Mesendoderm (in vitro differentiated cells): ENCODE measurements around the gene MRAP.
A peak's percentile ranks its signal among the peaks of the same experiment; 100 is the strongest.

ENCODE experiments used
- DNase-seq: peaks from one replicate; pipeline ENCODE4 v3.0.0; 2013
- H2AK5ac ChIP-seq: 2 replicates; pipeline ENCODE4 v1.6.1; 2013; ENCODE audit warnings: low read length, inconsistent platforms
- H2BK120ac ChIP-seq: 2 replicates; pipeline ENCODE4 v1.6.1; 2013; ENCODE audit warnings: low read depth, mild to moderate bottlenecking, low read length, moderate library complexity, mixed read lengths
- H2BK15ac ChIP-seq: replicated peaks from 2 replicates; pipeline ENCODE4 v1.6.1; 2013; ENCODE audit warnings: low read depth, mild to moderate bottlenecking, moderate library complexity
- H2BK5ac ChIP-seq: 2 replicates; pipeline ENCODE4 v1.6.1; 2013; ENCODE audit warnings: low read length, inconsistent platforms
- H3K18ac ChIP-seq: 2 replicates; pipeline ENCODE4 v1.6.1; 2013; ENCODE audit warnings: mild to moderate bottlenecking, low read length, mixed read lengths
- H3K23ac ChIP-seq: one replicate; pipeline ENCODE4 v1.6.1; 2013; ENCODE audit warnings: low read length
- H3K27ac ChIP-seq: 2 replicates; pipeline ENCODE4 v1.5.1; 2013; ENCODE audit warnings: low read depth, mild to moderate bottlenecking, inconsistent platforms, low read length, moderate library complexity
- H3K27me3 ChIP-seq: 2 replicates; pipeline ENCODE4 v1.6.1; 2013; ENCODE audit warnings: low read length, control low read depth, mild to moderate bottlenecking, inconsistent platforms; ENCODE audit not compliant: insufficient read depth, poor library complexity
- H3K36me3 ChIP-seq: 2 replicates; pipeline ENCODE4 v1.6.1; 2013; ENCODE audit warnings: low read length, inconsistent platforms; ENCODE audit not compliant: control insufficient read depth, insufficient read depth
- H3K4ac ChIP-seq: one replicate; pipeline ENCODE4 v1.6.1; 2013; ENCODE audit warnings: low read depth, mild to moderate bottlenecking, low read length, moderate library complexity
- H3K4me1 ChIP-seq: 2 replicates; pipeline ENCODE4 v1.6.1; 2013; ENCODE audit warnings: low read depth, low read length, inconsistent platforms; ENCODE audit not compliant: control insufficient read depth
- H3K4me2 ChIP-seq: 2 replicates; pipeline ENCODE4 v1.6.1; 2013; ENCODE audit warnings: low read length
- H3K4me3 ChIP-seq: 2 replicates; pipeline ENCODE4 v1.5.1; 2013; ENCODE audit warnings: mild to moderate bottlenecking, low read length
- H3K56ac ChIP-seq: one replicate; pipeline ENCODE4 v1.6.1; 2013; ENCODE audit warnings: low read length
- H3K79me1 ChIP-seq: 2 replicates; pipeline ENCODE4 v1.6.1; 2013; ENCODE audit warnings: low read length, inconsistent platforms
- H3K79me2 ChIP-seq: 2 replicates; pipeline ENCODE4 v1.6.1; 2013; ENCODE audit warnings: mild to moderate bottlenecking, low read length; ENCODE audit not compliant: control insufficient read depth, insufficient read depth
- H3K9ac ChIP-seq: 2 replicates; pipeline ENCODE4 v1.6.1; 2013; ENCODE audit warnings: low read length, inconsistent platforms
- H4K5ac ChIP-seq: one replicate; pipeline ENCODE4 v1.6.1; 2013; ENCODE audit warnings: low read length
- H4K8ac ChIP-seq: one replicate; pipeline ENCODE4 v1.6.1; 2013; ENCODE audit warnings: low read depth, mild to moderate bottlenecking, control low read depth, low read length, moderate library complexity
- WGBS: extraction: QIAGEN DNeasy Blood & Tissue Kit; methylation state at CpG from one replicate; pipeline ENCODE4 v1.1.7; 2013; ENCODE audit warnings: low lambda C conversion rate, missing lambda C conversion rate; ENCODE audit not compliant: insufficient coverage; ENCODE audit errors: extremely low coverage; 5-methylcytosine and 5-hydroxymethylcytosine counted together

The MRAP gene

GRCh38 chr21:32335601-32336575, 37.2 kb downstream of the MRAP start:
- Histone ChIP-seq H2BK120ac (no peak overlapping the region), H3K18ac (no peak overlapping the region), H3K56ac (peak overlapping the region; percentile 10), H3K4me3 (no peak overlapping the region), H3K9ac (no peak overlapping the region), H3K4me1 (peaks cover 8% of the 10 kb centered on the region), H4K5ac (no peak overlapping the region), H3K4me2 (no peak overlapping the region), H3K79me2 (no peaks in the 10 kb centered on the region), H3K36me3 (peaks cover 7% of the 10 kb centered on the region), H3K79me1 (no peaks in the 10 kb centered on the region), H4K8ac (no peak overlapping the region), H3K27me3 (no peaks in the 10 kb centered on the region), H2AK5ac (no peak overlapping the region), H2BK5ac (no peak overlapping the region), H3K23ac (no peak overlapping the region), H2BK15ac (no peak overlapping the region), H3K27ac (no peak overlapping the region), H3K4ac (no peak overlapping the region)
- no peak for DNase-seq
- WGBS: no CpG with 5 or more reads among the region's 27 CpGs

GRCh38 chr21:32336711-32337110, 38.1 kb downstream of the MRAP start:
- Histone ChIP-seq H4K8ac (no peak overlapping the region), H2AK5ac (no peak overlapping the region), H3K4me3 (no peak overlapping the region), H2BK5ac (no peak overlapping the region), H3K4ac (no peak overlapping the region), H4K5ac (no peak overlapping the region), H3K27me3 (no peaks in the 10 kb centered on the region), H3K4me2 (no peak overlapping the region), H3K9ac (no peak overlapping the region), H3K27ac (no peak overlapping the region), H3K36me3 (peaks cover 7% of the 10 kb centered on the region), H3K56ac (peak overlapping the region; percentile 26), H3K79me1 (no peaks in the 10 kb centered on the region), H3K23ac (no peak overlapping the region), H2BK15ac (no peak overlapping the region), H2BK120ac (no peak overlapping the region), H3K4me1 (peaks cover 2% of the 10 kb centered on the region), H3K79me2 (no peaks in the 10 kb centered on the region), H3K18ac (no peak overlapping the region)
- DNase-seq: no peak
- WGBS: no CpG with 5 or more reads among the region's 1 CpG

GRCh38 chr21:32337206-32337605, 38.6 kb downstream of the MRAP start:
- Histone ChIP-seq H3K4me3 (no peak overlapping the region), H2BK15ac (no peak overlapping the region), H3K27me3 (no peaks in the 10 kb centered on the region), H2BK5ac (no peak overlapping the region), H3K4me1 (no peaks in the 10 kb centered on the region), H3K4ac (no peak overlapping the region), H3K27ac (no peak overlapping the region), H2AK5ac (no peak overlapping the region), H3K79me1 (no peaks in the 10 kb centered on the region), H3K56ac (peak overlapping the region; percentile 26), H3K79me2 (no peaks in the 10 kb centered on the region), H3K36me3 (peaks cover 7% of the 10 kb centered on the region), H2BK120ac (no peak overlapping the region), H4K5ac (no peak overlapping the region), H3K18ac (no peak overlapping the region), H3K4me2 (no peak overlapping the region), H3K9ac (no peak overlapping the region), H4K8ac (no peak overlapping the region), H3K23ac (peak overlapping the region; percentile 12)
- DNase-seq: no peak
- WGBS: no CpG with 5 or more reads among the region's 8 CpGs

- no peak overlapping the region for H2AK5ac ChIP-seq
- H3K4me1 ChIP-seq: no peaks in the 10 kb centered on the region
- H3K36me3 ChIP-seq: peaks cover 6% of the 10 kb centered on the region
- no peak overlapping the region for H2BK15ac ChIP-seq
- no peak overlapping the region for H2BK120ac ChIP-seq
- WGBS: no CpG with 5 or more reads among the region's 23 CpGs
- DNase-seq: no peak
- no peak overlapping the region for H3K9ac ChIP-seq
- no peak overlapping the region for H4K8ac ChIP-seq
- no peak overlapping the region for H3K4ac ChIP-seq
- H3K27me3 ChIP-seq: no peaks in the 10 kb centered on the region
- H3K23ac ChIP-seq: no peak overlapping the region
- H3K4me2 ChIP-seq: no peak overlapping the region
- no peak overlapping the region for H3K18ac ChIP-seq
- no peak overlapping the region for H4K5ac ChIP-seq
- H3K56ac ChIP-seq: no peak overlapping the region
- H2BK5ac ChIP-seq: no peak overlapping the region
- H3K4me3 ChIP-seq: no peak overlapping the region
- no peaks in the 10 kb centered on the region for H3K79me2 ChIP-seq
- H3K27ac ChIP-seq: no peak overlapping the region
- no peaks in the 10 kb centered on the region for H3K79me1 ChIP-seq
Measured at GRCh38 chr21:32338209-32338921, 39.7 kb downstream of the MRAP start.

GRCh38 chr21:32340863-32341848, 42.5 kb downstream of the MRAP start:
- no peak for DNase-seq
- no CpG with 5 or more reads among the region's 12 CpGs for WGBS

More at GRCh38 chr21:32340863-32341848, 42.5 kb downstream of the MRAP start:
- H2BK5ac ChIP-seq: no peak overlapping the region
- no peaks in the 10 kb centered on the region for H3K27me3 ChIP-seq
- no peak overlapping the region for H4K8ac ChIP-seq
- H3K4me2 ChIP-seq: no peak overlapping the region
- no peaks in the 10 kb centered on the region for H3K79me2 ChIP-seq
- H3K23ac ChIP-seq: no peak overlapping the region
- H3K79me1 ChIP-seq: no peaks in the 10 kb centered on the region
- H2AK5ac ChIP-seq: no peak overlapping the region
- H3K56ac ChIP-seq: no peak overlapping the region
- H3K4me3 ChIP-seq: no peak overlapping the region
- no peak overlapping the region for H3K9ac ChIP-seq
- no peak overlapping the region for H3K4ac ChIP-seq
- no peaks in the 10 kb centered on the region for H3K4me1 ChIP-seq
- H3K18ac ChIP-seq: no peak overlapping the region
- H2BK120ac ChIP-seq: no peak overlapping the region
- H2BK15ac ChIP-seq: no peak overlapping the region
- H3K36me3 ChIP-seq: peaks cover 18% of the 10 kb centered on the region
- no peak overlapping the region for H3K27ac ChIP-seq
- H4K5ac ChIP-seq: no peak overlapping the region
